Lung (tissue), 12 donors: ENCODE data around the gene UNC5A. TPM values are rescaled to one million over a fixed set of nuclear protein-coding genes. Genes with fewer than 3 reads are reported as not detected.
A peak's percentile ranks its signal among the peaks of the same experiment; 100 is the strongest.

Source experiments
- ATAC-seq: fragments of 200-7000 bp; cut with Tn5 transposase; one replicate; pipeline ENCODE4 v1.9.1; 2020; ENCODE audit warnings: moderate number of reproducible peaks; ENCODE audit not compliant: insufficient read depth, low FRiP score
- DNase-seq, 3 donors: peaks; one replicate each; pipeline ENCODE4 v3.0.0-alpha.2; 2013 to 2017
- H3K27ac ChIP-seq, 2 donors: one replicate each; pipeline ENCODE4 v1.5.1; 2013; ENCODE audit warnings: mild to moderate bottlenecking in 2 of 2, moderate library complexity in 2 of 2, control low read depth in 1 of 2, inconsistent platforms in 1 of 2, low read depth in 1 of 2, low read length in 1 of 2
- H3K27me3 ChIP-seq, 3 donors: one replicate each; pipeline ENCODE4 v1.5.1; 2013; ENCODE audit warnings: low read length in 2 of 3; ENCODE audit not compliant: control insufficient read depth in 3 of 3, insufficient read depth in 3 of 3
- H3K36me3 ChIP-seq, 4 donors: one replicate each; pipeline ENCODE4 v1.5.1; 2013; ENCODE audit warnings: low read length in 4 of 4, mild to moderate bottlenecking in 1 of 4, moderate library complexity in 1 of 4; ENCODE audit not compliant: control insufficient read depth in 4 of 4, insufficient read depth in 4 of 4
- H3K4me1 ChIP-seq, 5 donors: one replicate each; pipeline ENCODE4 v1.5.1; 2013; ENCODE audit warnings: low read length in 5 of 5, mild to moderate bottlenecking in 2 of 5, moderate library complexity in 1 of 5; ENCODE audit not compliant: control insufficient read depth in 5 of 5, insufficient read depth in 5 of 5
- H3K4me3 ChIP-seq: one replicate; pipeline ENCODE4 v1.5.1; 2013; ENCODE audit warnings: mild to moderate bottlenecking, control low read depth, moderate library complexity
- H3K9ac ChIP-seq, 2 donors: one replicate each; pipeline ENCODE4 v1.5.1; 2013; ENCODE audit warnings: low read length in 2 of 2, control low read depth in 1 of 2; ENCODE audit not compliant: insufficient read depth in 1 of 2
- H3K9me3 ChIP-seq, 4 donors: one replicate each; pipeline ENCODE4 v1.5.1; 2013; ENCODE audit warnings: low read length in 3 of 4, mild to moderate bottlenecking in 1 of 4, moderate library complexity in 1 of 4; ENCODE audit not compliant: control insufficient read depth in 4 of 4, insufficient read depth in 3 of 4
- CTCF ChIP-seq: IDR thresholded peaks from 2 replicates; pipeline ENCODE4 v1.5.1; 2012; ENCODE audit warnings: mild to moderate bottlenecking; ENCODE audit errors: control extremely low read depth, extremely low read depth
- WGBS, 2 donors: extraction: QIAGEN DNeasy Blood & Tissue Kit; methylation state at CpG; one replicate each; pipeline ENCODE4 v1.1.7; 2013; 5-methylcytosine and 5-hydroxymethylcytosine counted together
- polyA plus RNA-seq, 2 donors: library from polyadenylated mRNA; stranded (reverse); fragments of 200-250 nt; gene quantifications; one replicate each; pipeline ENCODE4 v1.2.1, GENCODE V29; 2013
- total RNA-seq, 2 donors: library from RNA; depleted of rRNA in 1 of 2; stranded (reverse); fragments of >200 nt in 1 of 2; gene quantifications; one replicate each; pipeline ENCODE4 v1.2.1, GENCODE V29; 2014 to 2021
- donor health status: control.
- donor health status: control.
- donor health status: Bipolar disorder and iron deficiency.
- donor health status: healthy.
- donor health status: DM: yes; HTN: yes; CAD: no.

UNC5A gene
- total and polyA plus RNA-seq, 4 donors, result 0.08 to 0.40 (median 0.13) TPM

GRCh38 chr5:176899296-176899891, 89.0 kb downstream of the UNC5A start, which contains the start of gene HK3:
Gene HK3 (minus strand): TSS chr5:176899346. CDS start chr5:176896159, 3,187 bp downstream.
- Histone ChIP-seq H3K4me3 (no peak within 1 kb of the TSS), H3K4me1 (peaks cover 0 to 16% (median 0%) of the 10 kb centered on the region in 5 donors), H3K27ac (peak within 1 kb of the TSS in 1 of 2 donors; percentile 44), H3K9me3 (no peaks in the 10 kb centered on the region), H3K36me3 (peaks cover 4 to 12% (median 10%) of the 10 kb centered on the region in 4 donors), H3K9ac (no peak within 1 kb of the TSS), H3K27me3 (peaks cover 0 to 3% (median 0%) of the 10 kb centered on the region in 3 donors)
- no peak for TF ChIP-seq CTCF
- 16 to 26% methylated on average over 9 of the region's 9 CpGs for WGBS, 2 donors
- DNase-seq (peak in 1 of 3 donors; percentile 50), ATAC-seq (peak; percentile 55)

GRCh38 chr5:176899946-176900779, 89.8 kb downstream of the UNC5A start:
- no peak overlapping the region for H3K4me3 ChIP-seq
- H3K27ac ChIP-seq, result peak overlapping the region in 1 of 2 donors; percentile 44
- H3K9ac ChIP-seq, result no peak overlapping the region
- 86 to 90% methylated on average over 4 of the region's 4 CpGs for WGBS, 2 donors
- H3K27me3 ChIP-seq, result peaks cover 0 to 3% (median 0%) of the 10 kb centered on the region in 3 donors
- DNase-seq (peak; percentile 54 to 70 (median 66)), ATAC-seq (no peak)
- peaks cover 0 to 16% (median 0%) of the 10 kb centered on the region in 5 donors for H3K4me1 ChIP-seq
- peaks cover 7 to 19% (median 15%) of the 10 kb centered on the region in 4 donors for H3K36me3 ChIP-seq
- no peaks in the 10 kb centered on the region for H3K9me3 ChIP-seq
- TF ChIP-seq CTCF, result no peak

DNA sequence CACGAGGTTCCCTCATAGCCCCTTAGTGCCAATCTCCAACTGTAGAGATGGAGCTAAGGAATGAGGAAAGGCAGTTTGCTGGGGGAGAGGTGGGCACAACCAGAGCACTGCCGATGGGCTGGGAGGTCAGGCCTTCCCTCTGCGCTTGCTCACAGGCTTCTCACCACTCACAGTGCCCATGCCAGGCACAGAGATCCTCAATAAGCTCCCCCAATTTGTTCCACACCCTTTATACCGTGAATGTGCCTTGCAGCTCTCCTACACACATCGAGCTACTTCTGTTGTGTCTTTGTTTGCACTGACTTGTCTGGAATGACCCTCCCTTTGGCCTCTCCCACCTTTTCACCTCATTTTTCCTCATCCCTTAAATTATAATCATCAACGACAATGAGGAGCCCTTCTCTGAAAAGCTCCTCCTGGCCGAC, 90.4 kb downstream of the UNC5A start:
- Histone ChIP-seq H3K9me3 (no peaks in the 10 kb centered on the region), H3K4me1 (peaks cover 0 to 16% (median 0%) of the 10 kb centered on the region in 5 donors), H3K36me3 (peaks cover 13 to 25% (median 18%) of the 10 kb centered on the region in 4 donors), H3K27ac (peak overlapping the region in 1 of 2 donors; percentile 41), H3K9ac (no peak overlapping the region), H3K27me3 (peaks cover 0 to 3% (median 0%) of the 10 kb centered on the region in 3 donors), H3K4me3 (no peak overlapping the region)
- WGBS, 2 donors, result 82 to 83% methylated on average over 7 of the region's 7 CpGs
- no peak for DNase-seq
- TF ChIP-seq CTCF, result no peak
- no peak for ATAC-seq
